Measurements from ENCODE around the gene TBX4. TPM values are rescaled to one million over a fixed set of nuclear protein-coding genes. Genes with fewer than 3 reads are reported as not detected.

TBX4 gene
- total and polyA plus RNA-seq, 2 of the 13 experiments (the other 11 are each of a cell fraction or from before 2014, with no cell fraction given): 0.11 to 1.1 TPM

DNA sequence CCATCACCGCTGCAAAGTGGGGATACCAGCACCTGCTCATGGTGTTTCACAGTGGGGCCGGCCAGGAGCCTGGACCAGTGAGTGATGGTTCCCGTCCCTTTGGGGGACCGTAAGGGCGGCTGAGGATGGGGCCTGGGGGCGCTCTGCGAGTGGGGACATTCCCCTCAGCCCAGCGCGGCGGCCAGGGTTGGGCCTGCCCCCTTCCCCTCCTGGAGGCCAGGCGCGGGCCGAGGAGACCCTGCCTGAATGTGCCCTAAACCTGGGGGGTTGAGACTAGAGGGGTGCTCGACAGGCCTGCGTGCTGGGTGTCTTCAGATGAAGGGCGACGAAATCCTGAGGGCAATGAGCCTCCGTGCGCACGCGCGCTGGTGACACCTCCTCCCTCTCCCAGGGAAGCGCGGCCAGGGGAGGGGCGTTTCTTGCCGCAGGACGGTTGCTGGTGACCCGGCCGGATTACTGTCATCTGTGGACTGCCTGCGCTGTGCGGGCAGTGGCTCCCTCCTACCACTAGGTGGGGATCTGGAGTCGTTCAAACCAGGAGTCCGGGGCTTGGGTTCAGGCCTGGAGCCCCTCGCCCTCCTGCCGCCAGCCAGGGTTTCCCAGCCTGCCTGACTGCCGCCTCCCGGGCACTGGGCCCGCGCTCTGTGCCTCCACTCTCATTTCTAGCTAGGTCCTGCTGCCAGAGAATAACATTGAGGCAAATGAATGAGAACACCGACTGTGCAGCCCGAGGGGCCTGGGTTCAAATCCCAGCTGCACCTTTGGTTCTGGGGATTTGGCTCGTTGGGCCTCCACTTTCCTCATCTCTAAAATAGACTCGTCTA is 35.5 kb upstream of the TBX4 start (continued):
- TF ChIP-seq, protein P1, sequence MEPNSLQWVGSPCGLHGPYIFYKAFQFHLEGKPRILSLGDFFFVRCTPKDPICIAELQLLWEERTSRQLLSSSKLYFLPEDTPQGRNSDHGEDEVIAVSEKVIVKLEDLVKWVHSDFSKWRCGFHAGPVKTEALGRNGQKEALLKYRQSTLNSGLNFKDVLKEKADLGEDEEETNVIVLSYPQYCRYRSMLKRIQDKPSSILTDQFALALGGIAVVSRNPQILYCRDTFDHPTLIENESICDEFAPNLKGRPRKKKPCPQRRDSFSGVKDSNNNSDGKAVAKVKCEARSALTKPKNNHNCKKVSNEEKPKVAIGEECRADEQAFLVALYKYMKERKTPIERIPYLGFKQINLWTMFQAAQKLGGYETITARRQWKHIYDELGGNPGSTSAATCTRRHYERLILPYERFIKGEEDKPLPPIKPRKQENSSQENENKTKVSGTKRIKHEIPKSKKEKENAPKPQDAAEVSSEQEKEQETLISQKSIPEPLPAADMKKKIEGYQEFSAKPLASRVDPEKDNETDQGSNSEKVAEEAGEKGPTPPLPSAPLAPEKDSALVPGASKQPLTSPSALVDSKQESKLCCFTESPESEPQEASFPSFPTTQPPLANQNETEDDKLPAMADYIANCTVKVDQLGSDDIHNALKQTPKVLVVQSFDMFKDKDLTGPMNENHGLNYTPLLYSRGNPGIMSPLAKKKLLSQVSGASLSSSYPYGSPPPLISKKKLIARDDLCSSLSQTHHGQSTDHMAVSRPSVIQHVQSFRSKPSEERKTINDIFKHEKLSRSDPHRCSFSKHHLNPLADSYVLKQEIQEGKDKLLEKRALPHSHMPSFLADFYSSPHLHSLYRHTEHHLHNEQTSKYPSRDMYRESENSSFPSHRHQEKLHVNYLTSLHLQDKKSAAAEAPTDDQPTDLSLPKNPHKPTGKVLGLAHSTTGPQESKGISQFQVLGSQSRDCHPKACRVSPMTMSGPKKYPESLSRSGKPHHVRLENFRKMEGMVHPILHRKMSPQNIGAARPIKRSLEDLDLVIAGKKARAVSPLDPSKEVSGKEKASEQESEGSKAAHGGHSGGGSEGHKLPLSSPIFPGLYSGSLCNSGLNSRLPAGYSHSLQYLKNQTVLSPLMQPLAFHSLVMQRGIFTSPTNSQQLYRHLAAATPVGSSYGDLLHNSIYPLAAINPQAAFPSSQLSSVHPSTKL (CRISPR knock-in tag; IDR thresholded peaks at IDR 0.05): peak; percentile 64; the same call in 1 of the 2 replicates

DNA sequence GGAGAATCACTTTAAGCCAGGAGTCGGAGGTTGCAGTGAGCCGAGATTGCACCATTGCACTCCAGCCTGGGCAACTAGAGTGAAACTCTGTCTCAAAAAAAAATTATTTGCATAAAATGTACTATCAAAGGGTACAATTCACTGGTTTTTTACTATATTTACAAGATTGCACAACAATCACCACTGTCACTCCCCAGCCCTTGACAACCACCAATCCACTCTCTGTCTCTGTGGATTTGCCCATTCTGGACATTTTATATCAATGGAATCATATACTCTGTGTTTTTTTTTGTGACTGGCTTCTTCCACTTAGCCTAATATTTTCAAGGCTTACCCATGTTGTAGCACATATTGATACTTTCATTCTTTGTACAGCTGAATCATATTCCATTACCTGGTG is 33.8 kb upstream of the TBX4 start:
- H3K9me3 ChIP-seq (ENCODE audit: low read length): no peaks in the 10 kb centered on the region
- no TSS peak for BruUV-seq (replicated peaks)
- no peak overlapping the region for H3K4me2 ChIP-seq (ENCODE audit: low read depth, low read length)
- H3K27me3 ChIP-seq (ENCODE audit: control insufficient read depth in 1 of 2, insufficient read depth in 2 of 2, low read length in 2 of 2): no peaks in the 10 kb centered on the region
- H3K36me3 ChIP-seq (replicated peaks in 1 of 2; ENCODE audit: control insufficient read depth in 1 of 2, insufficient read depth in 2 of 2, low read length in 2 of 2): no peaks in the 10 kb centered on the region
- no peak overlapping the region for H2AFZ ChIP-seq (ENCODE audit: low read length)
- H3K4me1 ChIP-seq (ENCODE audit: insufficient read depth, low read length): peaks cover 50% of the 10 kb centered on the region
- 40% methylated on average over 2 of the region's 2 CpGs for WGBS (ENCODE audit: low lambda C conversion rate)
- in situ Hi-C loops (cut with HindIII; ENCODE audit: extremely low pct_ligation_motif_present, low pct_unique_long_range_greater_than_20kb): loop anchor here (5.0 to 10.0 kb wide), 2 partner anchors 74 to 416 kb away; no protein-coding TSS in a partner anchor
- no peak overlapping the region for H3K9ac ChIP-seq (ENCODE audit: insufficient read depth, low read depth, low read length)
- FAIRE-seq (no peak), DNase-seq (ENCODE audit: low spot score) (no peak), ATAC-seq (no peak)
- H4K20me1 ChIP-seq (ENCODE audit: insufficient read depth, low read length): no peaks in the 10 kb centered on the region
- H3K4me3 ChIP-seq (replicated peaks in 1 of 3; ENCODE audit: insufficient read depth in 1 of 3, low read depth in 2 of 3, low read length in 3 of 3): no peak overlapping the region
- intact Hi-C loops (cut with micrococcal nuclease; ENCODE audit: unreplicated experiment): no loop called here
- POLR2A ChIA-PET: no interaction called here
- TF ChIP-seq RARG (CRISPR knock-in tag; IDR thresholded peaks at IDR 0.05; ENCODE audit: low read depth) (no peak), CEBPB (IDR thresholded peaks at IDR 0.05; ENCODE audit: borderline replicate concordance, low read depth, low read length) (peak; percentile 69)
- no peaks in the 10 kb centered on the region for H3K79me2 ChIP-seq (ENCODE audit: insufficient read depth, low read length)
- CTCF ChIA-PET (ENCODE audit: low intra/inter-chr PET ratio, low total read pairs): interaction anchor here (2.4 to 3.2 kb wide), 2 partner anchors 132 to 156 kb away, joined by 15 to 41 read pairs; no protein-coding TSS in a partner anchor
- no peak overlapping the region for H3K27ac ChIP-seq (ENCODE audit: extremely low read length, insufficient read depth, low read length)

All from HepG2 (cell line).